Renal pelvis (tissue), 4 donors: ENCODE measurements around the gene RNASEH2B. TPM values are rescaled to one million over a fixed set of nuclear protein-coding genes. Genes with fewer than 3 reads are reported as not detected.

Experiments used
- DNase-seq: peaks from one replicate; pipeline ENCODE4 v3.0.0-alpha.2; 2013
- polyA plus RNA-seq, 3 donors: library from polyadenylated mRNA; unstranded; fragments of 120-200 nt; gene quantifications; one replicate each; pipeline ENCODE4 v1.2.1, GENCODE V29; 2013; ENCODE audit not compliant: insufficient read length in 3 of 3

Gene RNASEH2B
- polyA plus RNA-seq, 3 donors = 54.0 to 59.0 (median 56.2) TPM

DNA sequence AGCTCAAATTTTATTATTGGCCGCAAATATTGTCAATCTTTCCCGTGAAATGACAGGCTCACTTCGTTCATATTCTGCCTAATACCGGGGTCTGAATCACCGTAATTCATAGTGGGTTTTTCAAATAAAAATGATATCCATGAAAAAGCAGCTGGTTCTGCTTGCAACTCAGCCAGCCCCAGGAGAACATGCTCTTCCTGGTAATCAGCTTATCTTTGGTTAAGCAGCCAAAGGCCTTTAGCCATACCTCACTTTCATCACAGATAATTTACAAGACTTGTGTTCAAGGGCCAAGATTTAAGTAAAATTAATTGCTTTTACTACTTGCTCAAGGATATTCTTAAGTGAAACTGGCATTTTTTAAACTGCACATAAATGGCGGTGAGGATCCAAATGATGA lies 22.5 kb downstream of the RNASEH2B start:
- no peak for DNase-seq

DNA sequence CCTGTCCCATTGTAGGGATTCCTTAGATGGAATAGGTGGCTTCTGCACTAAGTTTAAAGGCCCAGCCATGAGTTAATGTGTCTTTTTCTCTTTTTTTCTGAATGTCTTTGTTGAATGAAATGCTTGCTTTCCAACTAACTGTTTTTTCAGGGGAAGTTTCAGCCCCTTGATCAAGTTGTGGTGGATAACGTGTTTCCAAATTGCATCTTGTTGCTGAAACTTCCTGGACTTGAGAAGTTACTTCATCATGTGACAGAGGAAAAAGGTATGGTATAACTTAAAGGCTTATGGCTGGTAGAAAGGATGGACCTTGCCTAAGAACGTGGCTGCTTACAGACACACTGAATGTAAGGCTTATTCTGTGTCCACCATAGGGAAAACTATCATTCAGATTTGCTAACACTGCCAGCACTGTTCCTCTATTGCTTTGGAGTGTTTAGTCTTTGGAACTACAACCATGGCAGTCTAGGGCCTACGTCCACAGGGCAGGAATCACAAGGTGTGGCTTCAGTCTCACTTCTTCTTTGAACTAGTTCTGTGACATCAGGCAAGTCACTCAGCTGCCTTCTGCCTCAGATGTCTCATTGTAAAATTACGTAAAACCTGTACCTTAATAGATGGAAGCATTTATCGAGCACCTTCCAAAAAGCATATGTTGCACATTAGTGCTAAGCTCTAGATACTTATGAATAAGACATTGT lies 25.3 kb downstream of the RNASEH2B start:
- DNase-seq = no peak

DNA sequence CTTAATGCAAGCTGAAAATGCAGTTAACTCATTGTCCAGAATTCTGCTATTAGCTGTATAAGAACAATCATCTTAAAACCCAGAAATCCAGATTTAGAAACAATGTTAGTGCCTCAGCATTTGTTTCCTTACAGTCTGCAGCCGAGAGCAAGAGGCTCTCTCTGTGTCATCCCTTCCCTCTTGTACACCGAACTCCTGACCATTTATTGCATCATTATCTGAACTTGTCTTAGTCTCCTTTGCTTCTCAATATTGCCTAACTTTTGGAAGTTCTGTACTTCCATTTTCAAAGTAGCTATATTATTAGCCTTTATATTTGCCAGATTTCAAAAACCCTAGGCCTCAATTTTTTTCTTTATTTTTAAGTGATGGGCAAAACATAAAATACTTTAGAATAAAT lies 27.1 kb downstream of the RNASEH2B start:
- no peak for DNase-seq

DNA sequence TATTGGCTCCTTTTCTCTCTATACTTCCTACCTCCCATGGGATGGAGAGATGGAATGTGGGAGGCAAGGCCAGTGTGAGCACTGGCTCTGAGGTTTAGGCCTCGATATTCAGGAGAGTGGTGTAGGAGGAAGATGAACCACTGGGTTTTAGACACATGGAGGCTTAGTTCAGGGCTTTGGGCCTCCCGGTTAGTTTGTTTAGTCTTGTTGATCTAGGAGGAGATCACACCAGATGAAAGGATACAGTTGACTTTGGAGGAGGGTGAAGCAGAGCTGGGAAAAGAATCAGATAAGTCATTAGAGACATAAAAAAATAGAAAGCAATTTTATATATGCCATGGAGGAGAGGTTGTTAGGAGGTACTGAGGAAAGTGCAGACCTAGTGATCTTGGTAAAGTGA lies 30.9 kb downstream of the RNASEH2B start:
- DNase-seq = no peak

DNA sequence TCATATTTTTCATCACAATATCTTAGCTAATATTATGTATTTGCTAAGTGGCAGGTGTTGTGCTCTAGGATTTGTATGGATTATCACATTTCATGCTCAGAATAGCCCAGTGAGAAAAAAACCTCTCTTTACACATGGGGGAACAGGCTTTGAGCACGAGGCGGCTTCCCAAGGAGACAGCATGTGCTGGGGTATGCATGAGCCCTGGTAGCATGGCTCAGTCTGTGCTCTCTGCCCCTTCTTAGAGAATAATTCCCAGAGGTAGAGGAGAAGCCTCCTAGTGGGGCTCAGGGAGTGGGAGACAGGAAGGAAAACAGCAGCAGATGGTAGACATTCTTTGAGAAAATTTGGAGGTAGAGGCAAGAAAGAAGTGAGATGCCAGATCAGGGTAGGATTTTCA lies 31.6 kb downstream of the RNASEH2B start:
- no peak for DNase-seq

DNA sequence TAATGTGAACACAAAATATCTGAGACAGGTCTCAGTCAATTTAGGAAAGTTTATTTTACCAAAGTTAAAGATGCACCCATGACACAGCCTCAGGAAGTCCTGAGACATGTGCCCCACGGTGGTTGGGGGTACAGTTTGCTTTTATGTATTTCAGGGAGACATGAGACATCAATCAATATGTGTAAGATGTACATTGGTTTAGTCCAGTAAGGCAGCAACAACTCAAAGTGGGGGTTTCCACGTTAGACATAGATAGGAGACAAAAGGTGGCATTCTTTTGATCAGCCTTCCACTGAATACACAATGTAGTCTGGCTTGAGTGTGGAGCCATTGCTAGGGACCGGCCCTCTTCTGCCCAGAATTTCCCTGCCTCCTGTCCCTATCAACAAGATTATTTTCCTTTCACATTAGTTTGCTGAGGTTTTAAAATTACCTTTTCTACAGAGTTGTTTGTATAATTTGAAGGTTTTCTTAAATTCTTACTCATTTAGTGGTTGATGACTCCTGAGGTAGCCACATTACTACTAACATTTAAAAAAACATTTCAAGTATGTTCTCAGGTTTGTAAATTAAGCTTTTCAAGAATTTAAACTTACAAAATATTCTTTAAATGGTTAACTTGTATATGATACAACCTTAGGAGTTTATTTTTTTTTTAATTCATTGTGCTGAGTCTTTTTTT lies 33.2 kb downstream of the RNASEH2B start:
- no peak for DNase-seq

DNA sequence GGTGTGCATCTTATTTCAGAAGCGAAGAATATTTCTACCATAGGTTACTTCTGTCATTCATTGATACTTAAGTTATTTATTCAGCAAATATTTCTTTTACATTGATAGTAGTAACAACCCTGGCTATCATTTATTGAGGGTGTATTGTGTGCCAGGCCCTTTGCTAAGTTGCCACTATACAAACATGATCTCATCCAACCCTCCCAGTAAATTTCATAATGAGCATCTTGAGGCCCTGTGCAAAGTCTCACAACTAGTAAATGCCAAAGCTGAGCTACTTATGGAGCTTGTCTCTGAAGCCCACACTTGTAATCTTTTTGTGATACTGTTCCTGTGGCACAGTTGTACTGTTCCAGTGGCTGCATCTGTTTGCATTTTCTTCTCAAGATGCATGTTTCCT lies 36.1 kb downstream of the RNASEH2B start:
- no peak for DNase-seq

DNA sequence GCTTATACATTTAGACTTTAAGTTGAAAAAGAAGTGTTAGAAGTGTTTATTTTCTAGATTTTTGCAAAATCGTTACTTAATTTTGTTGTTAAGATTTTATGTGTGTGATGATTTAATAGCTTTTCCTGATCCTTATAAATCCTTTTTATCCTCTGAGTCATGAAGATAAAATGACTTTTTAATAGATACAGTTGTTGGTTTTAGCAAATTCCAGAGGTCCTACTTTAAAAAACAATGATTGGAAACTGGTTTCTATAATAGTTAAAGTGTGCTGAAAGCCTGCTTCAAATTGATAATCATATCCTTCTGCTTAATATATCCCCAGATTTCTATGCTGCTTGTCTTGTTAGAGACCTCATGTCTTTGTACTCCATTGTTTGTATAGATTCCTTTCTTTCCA lies 39.0 kb downstream of the RNASEH2B start:
- DNase-seq = peak; percentile 24

DNA sequence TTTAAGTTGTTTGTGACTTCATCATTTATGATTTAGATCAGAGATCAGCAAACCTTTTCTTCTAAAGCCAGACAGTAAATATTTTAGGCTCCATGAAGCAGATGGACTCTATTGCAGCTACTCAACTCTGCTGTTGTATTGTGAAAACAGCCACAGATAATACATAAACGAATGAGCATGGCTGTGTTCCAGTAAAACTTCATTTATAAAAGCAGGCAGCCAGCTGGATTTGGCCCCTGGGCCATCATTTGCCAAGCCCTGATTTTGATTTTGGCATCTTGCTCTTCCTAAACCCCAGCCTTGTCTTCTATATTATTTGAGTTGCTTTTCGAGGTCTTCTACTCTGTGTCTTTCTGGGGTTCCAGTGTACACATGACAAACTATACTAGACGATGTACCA lies 41.3 kb downstream of the RNASEH2B start:
- no peak for DNase-seq

DNA sequence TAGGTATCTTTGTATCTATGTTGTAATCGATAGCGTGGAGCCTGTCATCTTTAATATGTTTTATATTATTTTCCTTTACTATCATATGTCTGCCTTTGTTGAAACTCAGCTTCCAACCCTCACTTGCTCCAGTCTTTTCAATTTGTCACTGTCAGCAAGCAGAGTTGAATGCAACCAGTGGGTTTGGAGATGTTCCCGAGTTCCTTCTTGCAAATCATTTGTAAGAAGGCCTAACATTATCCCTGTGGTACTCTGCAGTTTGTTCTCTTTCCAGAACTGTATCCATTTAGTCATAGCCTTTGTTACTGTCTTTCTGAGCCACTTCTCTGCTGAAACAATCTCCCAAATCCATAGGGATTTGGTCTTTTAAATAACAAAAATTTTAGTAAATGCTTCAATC lies 41.8 kb downstream of the RNASEH2B start:
- no peak for DNase-seq

DNA sequence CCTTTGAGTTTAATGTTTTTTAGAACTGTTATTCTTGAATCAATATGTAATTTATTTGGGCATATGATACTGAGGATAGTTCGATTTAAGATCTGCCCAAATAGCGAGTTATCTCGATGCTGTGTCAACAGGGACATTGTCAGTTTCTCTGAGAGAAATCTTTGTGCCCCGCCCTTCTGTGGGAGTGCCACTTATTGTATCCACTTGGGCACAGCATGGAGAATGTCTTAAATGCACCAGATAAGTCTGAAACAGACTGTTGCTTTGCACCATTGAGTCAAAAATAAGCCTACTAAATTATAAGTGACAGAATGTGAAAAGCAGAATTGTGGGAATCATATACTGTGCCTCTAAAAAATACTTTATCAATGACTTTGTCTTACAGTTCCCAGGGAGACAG lies 45.6 kb downstream of the RNASEH2B start:
- no peak for DNase-seq

DNA sequence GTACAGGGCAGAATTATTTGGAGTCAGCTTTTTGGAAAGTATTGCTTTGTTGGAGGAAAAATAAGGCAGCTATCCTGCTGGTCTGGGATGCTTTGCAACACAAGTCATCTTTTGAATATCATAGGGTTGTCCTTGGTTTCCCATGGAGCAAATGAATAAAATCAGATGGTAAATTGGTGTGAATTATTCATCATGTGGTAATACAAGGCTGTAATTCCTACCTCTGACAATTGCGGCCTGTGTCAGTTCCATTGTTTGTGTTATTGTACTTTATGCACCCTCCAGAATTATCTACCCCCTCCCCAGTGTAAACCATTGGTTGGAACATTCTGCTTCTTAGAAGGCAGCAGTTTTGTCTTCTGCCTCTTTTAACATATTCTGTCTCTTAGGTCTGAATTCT lies 46.2 kb downstream of the RNASEH2B start:
- DNase-seq = no peak

DNA sequence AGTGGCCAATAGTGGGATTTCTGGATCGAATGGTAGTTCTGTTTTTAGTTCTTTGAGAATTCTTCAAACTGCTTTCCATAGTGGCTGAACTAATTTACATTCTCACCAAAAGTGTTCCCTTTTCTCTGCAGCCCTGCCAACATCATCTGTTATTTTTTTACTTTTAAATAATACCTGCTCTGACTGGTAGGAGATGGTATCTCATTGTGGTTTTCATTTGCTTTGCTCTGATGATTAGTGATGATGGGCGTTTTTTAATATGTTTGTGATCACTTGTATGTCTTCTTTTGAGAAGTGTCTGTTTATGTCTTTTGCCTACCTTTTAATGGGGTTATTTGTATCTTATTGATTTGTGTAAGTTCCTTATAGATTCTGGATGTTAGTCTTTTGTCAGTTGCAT lies 48.0 kb downstream of the RNASEH2B start:
- DNase-seq = no peak

DNA sequence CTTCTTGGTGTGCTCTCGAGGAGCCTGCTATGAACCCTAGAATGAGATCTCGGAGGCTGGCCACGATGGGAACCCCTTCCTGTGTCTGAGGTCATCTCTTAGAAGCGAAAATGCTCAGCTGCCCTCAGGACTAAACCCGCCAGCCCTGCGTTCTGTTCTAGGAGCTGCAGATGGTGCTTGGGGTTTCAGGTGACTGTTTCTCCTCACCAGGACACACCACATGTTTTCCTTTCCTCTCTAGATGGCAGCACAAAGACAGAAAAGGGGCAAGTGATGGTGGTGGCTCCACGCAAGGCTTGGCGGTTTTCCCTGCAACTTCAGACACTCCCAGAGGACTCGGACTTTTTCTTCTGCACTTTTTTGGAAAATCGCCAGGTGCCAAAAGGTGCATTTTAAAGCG lies 60.1 kb downstream of the RNASEH2B start:
- DNase-seq = no peak

DNA sequence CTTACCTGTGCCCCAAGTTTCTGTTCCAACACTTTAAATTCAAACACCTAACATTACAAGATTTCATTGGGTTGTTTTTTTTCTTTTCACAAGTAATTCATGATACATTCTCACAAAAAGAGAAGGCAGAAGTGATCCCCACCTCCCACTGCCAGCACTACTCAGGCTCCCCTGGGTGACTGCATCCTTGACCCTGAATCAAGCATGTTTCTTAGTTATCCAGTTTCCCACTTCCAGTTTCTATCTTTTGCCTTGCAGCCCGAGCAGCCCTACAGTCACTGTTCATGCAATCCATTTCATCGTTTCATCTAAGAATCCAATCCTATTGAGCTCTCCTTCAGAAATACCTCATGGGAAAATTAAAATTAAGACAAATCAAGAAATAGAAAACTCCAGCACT lies 61.4 kb downstream of the RNASEH2B start:
- no peak for DNase-seq

DNA sequence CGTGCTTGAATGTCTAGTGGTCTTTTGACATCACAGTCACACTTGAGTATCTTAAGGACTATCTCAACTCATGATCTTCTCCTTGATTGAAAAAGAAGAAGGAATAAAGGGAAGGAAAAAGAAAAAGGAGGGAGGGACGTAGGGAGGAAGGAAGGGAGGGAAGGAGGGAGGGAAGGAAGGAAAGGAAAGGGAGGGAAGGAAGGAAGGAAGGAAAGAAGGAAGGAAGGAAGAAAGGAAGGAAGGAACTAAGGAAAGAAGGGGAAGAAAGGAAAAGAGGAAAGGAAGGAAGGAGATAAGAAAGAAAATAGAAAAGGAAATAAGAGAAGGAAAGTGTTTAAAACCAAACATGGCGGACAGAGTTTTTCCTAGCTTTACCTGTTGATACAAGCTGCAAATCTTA lies 64.7 kb downstream of the RNASEH2B start:
- no peak for DNase-seq

DNA sequence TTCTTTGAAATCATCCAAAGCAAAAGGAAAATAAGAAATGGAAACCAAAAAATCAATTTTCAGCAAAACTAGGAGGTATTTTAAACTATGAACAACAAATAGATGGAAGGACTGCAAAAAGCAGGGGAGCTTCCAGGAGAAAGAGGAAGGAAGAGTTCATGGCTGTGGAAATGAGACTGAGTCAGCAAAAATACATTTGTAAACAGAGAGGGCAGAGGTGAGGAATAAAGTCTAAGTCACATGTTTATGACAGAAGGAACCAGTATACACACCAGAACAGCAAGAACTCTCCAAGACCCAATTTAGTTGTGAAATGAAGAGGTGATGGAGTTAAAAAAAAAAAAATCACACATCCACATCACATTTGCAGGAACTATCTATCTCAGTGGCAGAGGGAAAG lies 69.6 kb downstream of the RNASEH2B start:
- no peak for DNase-seq

DNA sequence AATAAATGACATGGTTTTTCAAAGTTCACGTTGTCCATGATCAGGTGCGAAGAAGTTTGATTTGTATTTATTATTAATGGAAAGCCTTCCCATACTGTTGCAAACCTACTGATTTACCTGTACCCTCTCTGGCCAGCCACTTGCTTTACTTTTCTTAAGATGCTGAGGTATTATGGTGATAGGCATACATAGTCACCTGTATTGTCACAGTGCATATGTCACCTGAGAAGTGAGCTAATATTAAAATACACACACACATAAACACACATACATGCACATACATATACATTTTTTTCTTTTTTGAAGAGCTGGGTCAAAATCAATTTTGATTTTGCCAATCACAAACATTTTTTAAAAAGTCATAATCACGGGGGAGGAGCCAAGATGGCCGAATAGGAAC lies 72.1 kb downstream of the RNASEH2B start:
- no peak for DNase-seq

DNA sequence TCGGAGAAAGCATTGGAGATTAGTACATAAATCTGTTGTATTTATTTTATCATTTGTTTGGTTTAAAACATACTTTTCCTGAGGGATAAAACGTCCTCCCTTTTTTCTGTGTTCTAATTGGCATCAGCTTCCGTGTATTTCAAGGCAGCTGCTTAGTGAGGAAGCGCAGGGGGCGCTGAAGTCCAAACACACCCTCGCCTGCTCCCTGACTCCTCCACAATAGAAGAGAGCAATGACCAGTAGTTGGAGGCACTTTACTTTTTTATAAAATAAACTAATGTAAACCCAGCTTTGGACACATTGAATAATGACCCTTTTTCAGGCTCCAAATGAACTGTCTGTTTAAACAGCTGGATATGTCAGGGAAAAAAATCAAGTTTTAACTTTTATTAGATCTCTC lies 79.9 kb downstream of the RNASEH2B start:
- peak; percentile 48 for DNase-seq

DNA sequence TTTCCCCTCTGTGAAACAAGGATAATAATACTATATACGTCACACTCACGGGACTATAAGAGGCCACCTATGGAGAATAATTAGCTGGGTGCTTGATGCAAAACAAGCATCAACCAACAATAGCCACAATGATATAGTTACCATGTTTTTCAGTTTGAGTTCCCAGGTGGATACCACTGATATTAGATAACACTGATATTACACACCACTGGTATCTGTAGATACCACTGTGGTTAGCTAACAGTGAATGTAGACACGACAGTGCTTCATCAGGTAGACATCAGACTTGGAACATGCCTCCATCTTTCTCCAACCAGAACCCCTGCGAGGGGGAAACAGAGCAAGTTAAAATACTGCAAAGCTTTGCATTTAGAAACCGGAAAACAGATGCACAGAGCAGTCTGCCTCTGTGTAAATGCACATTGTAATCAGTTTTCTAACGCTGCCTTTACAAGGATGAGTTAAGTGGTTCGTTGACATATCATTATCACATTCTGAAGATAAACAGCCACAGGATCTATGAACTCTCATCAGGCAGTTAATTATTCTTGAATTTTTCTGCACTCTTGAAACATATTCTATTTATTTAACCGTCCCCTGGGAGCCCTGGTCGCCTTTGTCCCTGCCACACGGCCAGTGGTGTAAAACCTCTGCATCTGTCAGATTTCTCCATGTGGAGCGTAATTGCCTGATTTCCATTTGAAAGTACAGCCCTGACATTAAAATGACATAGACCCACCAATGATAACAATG lies 80.7 kb downstream of the RNASEH2B start:
- no peak for DNase-seq

DNA sequence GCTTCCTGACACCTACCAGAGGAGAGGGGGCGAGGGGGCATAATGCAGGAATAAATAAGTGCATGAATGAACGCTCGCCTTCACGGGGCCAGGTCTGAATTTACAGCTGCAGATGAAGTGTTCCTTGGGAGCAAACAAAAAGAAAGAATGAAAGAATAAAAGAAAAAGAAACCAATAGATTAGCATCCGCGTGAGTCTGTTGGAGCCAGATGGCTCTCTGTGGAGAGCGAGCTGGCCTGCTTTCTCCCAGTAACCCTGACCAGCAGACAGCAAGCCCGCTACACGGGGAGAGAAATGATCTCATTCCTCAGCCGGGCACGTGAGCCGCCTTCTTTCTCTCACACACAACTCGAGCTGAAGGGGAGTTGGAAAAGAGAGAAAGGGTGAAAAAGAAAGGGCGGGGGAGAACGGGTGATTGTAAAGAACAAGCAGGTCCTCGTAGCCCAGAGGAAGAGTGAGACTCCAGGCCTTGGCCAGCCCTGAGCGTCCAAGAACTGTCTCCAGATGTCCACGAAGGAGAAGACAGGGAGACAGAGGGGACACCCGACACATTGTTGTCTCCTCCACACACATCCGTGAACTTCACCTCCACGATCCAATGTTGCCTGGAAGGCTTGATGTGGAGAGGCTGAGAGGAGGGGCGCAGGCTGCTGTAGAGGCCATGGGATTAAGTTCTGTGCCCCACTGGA lies 81.4 kb downstream of the RNASEH2B start:
- DNase-seq = peak; percentile 45
